GM18508 (cell line): ENCODE results near the gene CBX4.

Experiments
- ATAC-seq: cut with Tn5 transposase; IDR thresholded peaks from one replicate; pipeline ENCODE4 v1.9.1; 2021; ENCODE audit warnings: moderate number of reproducible peaks; ENCODE audit not compliant: insufficient read depth, unreplicated experiment

CBX4 gene

GRCh38 chr17:79802736-79803420, 36.4 kb downstream of the CBX4 start:
- ATAC-seq, result no peak

GRCh38 chr17:79802039-79802735, 37.1 kb downstream of the CBX4 start:
- ATAC-seq, result no peak

DNA sequence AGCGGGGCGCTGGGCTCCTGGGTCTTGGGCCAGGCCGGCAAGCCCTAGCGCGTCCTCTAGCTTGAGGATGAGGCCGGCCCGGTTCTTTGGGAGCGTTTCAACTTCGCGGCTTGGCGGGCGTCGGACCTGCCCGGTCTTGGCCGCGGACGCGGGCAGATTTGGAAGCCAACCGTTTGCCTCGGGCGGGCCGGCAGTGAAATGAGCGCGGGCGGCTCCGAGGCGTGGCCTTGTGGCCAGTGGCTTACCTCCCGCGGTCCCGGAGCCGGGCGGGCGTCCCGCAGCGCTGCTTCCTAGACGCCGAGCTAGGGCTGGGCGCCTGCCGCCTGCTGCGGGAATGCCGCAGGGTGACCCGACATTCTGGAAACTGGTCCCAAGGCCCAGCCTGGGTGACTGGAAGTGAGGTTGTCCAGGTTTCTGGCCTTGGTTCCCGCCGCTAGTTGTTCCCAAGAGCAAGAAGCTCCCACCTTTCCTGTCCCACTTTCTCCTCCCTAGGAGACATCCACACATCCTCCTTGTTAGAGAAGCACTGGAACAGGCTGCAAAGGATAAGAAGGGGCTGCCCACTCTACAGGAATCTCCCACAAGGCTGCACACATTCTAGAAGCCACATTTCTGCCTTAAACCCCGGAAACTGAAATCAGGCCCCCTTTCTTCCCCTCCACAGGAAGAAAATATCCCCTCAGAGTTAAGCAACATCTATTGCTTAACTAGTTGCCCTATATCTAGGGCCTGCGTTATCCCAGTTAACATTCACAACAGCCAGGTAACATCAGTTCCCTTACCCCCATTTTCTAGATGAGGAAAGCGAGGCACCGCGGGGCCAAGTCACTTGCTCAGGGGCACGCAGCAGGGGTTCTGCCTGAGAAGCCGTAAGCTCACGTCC, 37.8 kb downstream of the CBX4 start:
- no peak for ATAC-seq

GRCh38 chr17:79800325-79801155, 38.7 kb downstream of the CBX4 start:
- ATAC-seq, result no peak

- no peak for ATAC-seq
Measured at GRCh38 chr17:79799538-79800324, 39.5 kb downstream of the CBX4 start.

DNA sequence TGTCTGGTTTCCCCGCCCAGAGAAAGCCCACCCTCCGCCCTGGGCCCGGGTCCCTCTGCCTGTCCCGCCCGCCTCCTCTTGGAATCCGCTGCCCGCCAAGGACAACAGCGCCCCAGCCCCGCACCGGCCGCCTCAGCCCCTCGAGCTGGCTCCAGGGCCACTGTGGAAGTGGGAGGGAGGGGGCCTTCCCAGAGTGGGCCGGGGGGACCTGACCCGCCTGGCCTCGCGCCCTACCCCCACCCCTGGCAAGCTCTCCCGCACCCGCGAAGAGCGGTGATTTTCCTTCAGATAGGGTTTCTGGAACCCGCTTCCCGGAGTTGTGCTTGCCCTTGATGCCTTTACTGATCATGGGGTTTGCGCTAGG, 40.1 kb downstream of the CBX4 start:
- ATAC-seq, result no peak

GRCh38 chr17:79798299-79799173, 40.7 kb downstream of the CBX4 start:
- ATAC-seq, result no peak

GRCh38 chr17:79797492-79798298, 41.5 kb downstream of the CBX4 start:
- no peak for ATAC-seq

GRCh38 chr17:79796763-79797491, 42.3 kb downstream of the CBX4 start, which contains the start of gene CBX8:
Gene CBX8, minus strand, starts transcription at chr17:79797077. Its CDS starts 79 bp downstream, at chr17:79796998.
- no peak for ATAC-seq

GRCh38 chr17:79796444-79796762, 42.8 kb downstream of the CBX4 start:
- no peak for ATAC-seq

- ATAC-seq, result no peak
Measured at GRCh38 chr17:79795795-79796443, 43.3 kb downstream of the CBX4 start.

GRCh38 chr17:79794659-79795511, 44.4 kb downstream of the CBX4 start:
- ATAC-seq, result no peak

GRCh38 chr17:79793924-79794304, 45.3 kb downstream of the CBX4 start:
- ATAC-seq, result no peak

GRCh38 chr17:79792984-79793923, 46.0 kb downstream of the CBX4 start:
- ATAC-seq, result no peak
